Kidney epithelial cell (primary cell): ENCODE measurements around the gene FPGT. TPM values are rescaled to one million over a fixed set of nuclear protein-coding genes. Genes with fewer than 3 reads are reported as not detected.

Experiments
- DNase-seq: peaks from one replicate; pipeline ENCODE4 v3.0.0-alpha.2; 2010; ENCODE audit warnings: low read depth
- H3K27me3 ChIP-seq: 2 replicates; pipeline ENCODE4 v1.6.0; 2011; ENCODE audit warnings: low read length; ENCODE audit not compliant: control insufficient read depth, insufficient read depth
- H3K36me3 ChIP-seq: 2 replicates; pipeline ENCODE4 v1.5.1; 2011; ENCODE audit warnings: low read length; ENCODE audit not compliant: control insufficient read depth, insufficient read depth
- H3K4me3 ChIP-seq: 2 replicates; pipeline ENCODE4 v1.5.1; 2011; ENCODE audit warnings: low read depth, mild to moderate bottlenecking, control low read depth, low read length
- total RNA-seq: library from RNA; depleted of rRNA; stranded (reverse); fragments of >200 nt; gene quantifications from 2 replicates; pipeline ENCODE4 v1.2.3, GENCODE V29; 2015
- TF ChIP-seq, protein P1 (sequence below): IDR thresholded peaks from 2 replicates; pipeline ENCODE4 v1.5.1; 2011; ENCODE audit warnings: mild to moderate bottlenecking, moderate library complexity, low read length, control low read depth, inconsistent platforms; ENCODE audit not compliant: insufficient read depth, poor library complexity, severe bottlenecking

FPGT gene
- total RNA-seq, 1 donor from 2014 or later, result 5.9 TPM

DNA sequence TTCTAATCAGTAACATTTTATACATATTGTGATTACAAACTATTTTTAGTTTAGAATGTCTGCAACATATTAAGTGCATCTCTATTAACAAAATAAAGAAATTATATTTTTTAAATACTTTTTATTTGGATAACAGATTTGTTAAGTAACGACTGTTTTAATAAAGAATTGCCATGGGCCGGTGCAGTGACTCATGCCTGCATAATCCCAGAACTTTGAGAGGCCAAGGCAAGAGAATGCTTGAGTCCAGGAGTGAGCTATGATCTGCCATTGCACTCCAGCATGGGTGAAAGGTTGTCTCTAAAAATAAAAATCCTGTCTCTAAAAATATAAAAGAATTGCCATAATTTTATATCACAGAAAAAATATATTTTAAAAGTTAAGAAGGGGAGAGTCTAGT, 4.1 kb upstream of the FPGT start:
- no peak for DNase-seq
- no peaks in the 10 kb centered on the region for H3K36me3 ChIP-seq
- TF ChIP-seq, protein P1, sequence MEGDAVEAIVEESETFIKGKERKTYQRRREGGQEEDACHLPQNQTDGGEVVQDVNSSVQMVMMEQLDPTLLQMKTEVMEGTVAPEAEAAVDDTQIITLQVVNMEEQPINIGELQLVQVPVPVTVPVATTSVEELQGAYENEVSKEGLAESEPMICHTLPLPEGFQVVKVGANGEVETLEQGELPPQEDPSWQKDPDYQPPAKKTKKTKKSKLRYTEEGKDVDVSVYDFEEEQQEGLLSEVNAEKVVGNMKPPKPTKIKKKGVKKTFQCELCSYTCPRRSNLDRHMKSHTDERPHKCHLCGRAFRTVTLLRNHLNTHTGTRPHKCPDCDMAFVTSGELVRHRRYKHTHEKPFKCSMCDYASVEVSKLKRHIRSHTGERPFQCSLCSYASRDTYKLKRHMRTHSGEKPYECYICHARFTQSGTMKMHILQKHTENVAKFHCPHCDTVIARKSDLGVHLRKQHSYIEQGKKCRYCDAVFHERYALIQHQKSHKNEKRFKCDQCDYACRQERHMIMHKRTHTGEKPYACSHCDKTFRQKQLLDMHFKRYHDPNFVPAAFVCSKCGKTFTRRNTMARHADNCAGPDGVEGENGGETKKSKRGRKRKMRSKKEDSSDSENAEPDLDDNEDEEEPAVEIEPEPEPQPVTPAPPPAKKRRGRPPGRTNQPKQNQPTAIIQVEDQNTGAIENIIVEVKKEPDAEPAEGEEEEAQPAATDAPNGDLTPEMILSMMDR, result no peak

GRCh38 chr1:74195339-74195738, 2.7 kb upstream of the FPGT start:
- TF ChIP-seq, protein P1, result no peak

More for the DNA sequence above, 4.1 kb upstream of the FPGT start:
- Histone ChIP-seq H3K27me3 (no peaks in the 10 kb centered on the region), H3K4me3 (no peak overlapping the region)

GRCh38 chr1:74197255-74197654, 787 bp upstream of the FPGT start:
- no peak for DNase-seq
- no peaks in the 10 kb centered on the region for H3K27me3 ChIP-seq
- TF ChIP-seq, protein P1, result no peak
- no peaks in the 10 kb centered on the region for H3K36me3 ChIP-seq
- H3K4me3 ChIP-seq, result peak overlapping the region; percentile 60

More at GRCh38 chr1:74195339-74195738, 2.7 kb upstream of the FPGT start:
- Histone ChIP-seq H3K4me3 (no peak overlapping the region), H3K27me3 (no peaks in the 10 kb centered on the region), H3K36me3 (no peaks in the 10 kb centered on the region)
- no peak for DNase-seq

DNA sequence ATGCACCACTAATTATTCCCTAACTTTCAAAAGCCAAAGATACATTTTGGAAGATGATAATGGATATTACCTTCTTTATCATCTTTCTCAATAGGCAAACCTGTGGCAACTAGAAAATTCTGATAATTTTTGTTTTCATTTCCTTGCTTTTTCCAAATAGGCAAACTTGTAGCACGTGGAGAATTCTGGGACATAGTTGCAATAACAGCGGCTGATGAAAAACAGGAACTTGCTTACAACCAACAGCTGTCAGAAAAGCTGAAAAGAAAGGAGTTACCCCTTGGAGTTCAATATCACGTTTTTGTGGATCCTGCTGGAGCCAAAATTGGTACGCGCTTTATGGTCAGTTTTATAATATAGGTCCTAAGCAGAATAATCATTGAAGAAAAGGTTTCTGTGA, 1.5 kb downstream of the FPGT start:
- Histone ChIP-seq H3K36me3 (no peaks in the 10 kb centered on the region), H3K27me3 (no peaks in the 10 kb centered on the region), H3K4me3 (no peak overlapping the region)
- no peak for DNase-seq
- TF ChIP-seq, protein P1, result no peak

GRCh38 chr1:74205266-74205665, 7.2 kb downstream of the FPGT start:
- TF ChIP-seq, protein P1, result no peak
- H3K27me3 ChIP-seq, result no peaks in the 10 kb centered on the region
- no peaks in the 10 kb centered on the region for H3K36me3 ChIP-seq
- DNase-seq, result no peak
- no peak overlapping the region for H3K4me3 ChIP-seq

- DNase-seq, result no peak
- no peaks in the 10 kb centered on the region for H3K36me3 ChIP-seq
- no peaks in the 10 kb centered on the region for H3K27me3 ChIP-seq
- TF ChIP-seq, protein P1, result no peak
- H3K4me3 ChIP-seq, result no peak overlapping the region
These were observed 17.2 kb downstream of the FPGT start for GRCh38 chr1:74215229-74215628.
